Retinal pigment epithelial cell (primary cell): Measurements from ENCODE around the gene C1QTNF8.

Source experiments
- DNase-seq: peaks from one replicate; pipeline ENCODE4 v3.0.0-alpha.2; 2010; ENCODE audit warnings: low read depth
- H3K4me3 ChIP-seq: 2 replicates; pipeline ENCODE4 v1.5.1; 2011; ENCODE audit warnings: mild to moderate bottlenecking, low read length, control low read depth, moderate library complexity
- CTCF ChIP-seq: conservative IDR thresholded peaks from 2 replicates; pipeline ENCODE4 v1.5.1; 2011; ENCODE audit warnings: low read depth, low read length, control low read depth, inconsistent platforms

The C1QTNF8 gene

GRCh38 chr16:1069154-1069553 lies 26.9 kb downstream of the C1QTNF8 start:
- no peak for TF ChIP-seq CTCF

GRCh38 chr16:1068451-1068850 lies 27.6 kb downstream of the C1QTNF8 start:
- no peak overlapping the region for H3K4me3 ChIP-seq
- DNase-seq, result no peak
- no peak for TF ChIP-seq CTCF

More at GRCh38 chr16:1069154-1069553, 26.9 kb downstream of the C1QTNF8 start:
- no peak overlapping the region for H3K4me3 ChIP-seq
- no peak for DNase-seq

GRCh38 chr16:1067629-1068028 lies 28.4 kb downstream of the C1QTNF8 start:
- no peak for TF ChIP-seq CTCF
- no peak overlapping the region for H3K4me3 ChIP-seq

GRCh38 chr16:1066584-1067172 lies 29.4 kb downstream of the C1QTNF8 start:
- TF ChIP-seq CTCF, result no peak
- H3K4me3 ChIP-seq, result no peak overlapping the region
- DNase-seq, result no peak

More at GRCh38 chr16:1067629-1068028, 28.4 kb downstream of the C1QTNF8 start:
- DNase-seq, result no peak

GRCh38 chr16:1065469-1066128 lies 30.4 kb downstream of the C1QTNF8 start:
- TF ChIP-seq CTCF, result no peak
- DNase-seq, result no peak
- H3K4me3 ChIP-seq, result no peak overlapping the region

GRCh38 chr16:1063728-1064127 lies 32.3 kb downstream of the C1QTNF8 start:
- H3K4me3 ChIP-seq, result no peak overlapping the region
- TF ChIP-seq CTCF, result no peak
- DNase-seq, result no peak

GRCh38 chr16:1062895-1063294 lies 33.1 kb downstream of the C1QTNF8 start:
- no peak for DNase-seq
- TF ChIP-seq CTCF, result no peak
- no peak overlapping the region for H3K4me3 ChIP-seq
